ENCODE measurements around the gene NPEPL1. TPM values are rescaled to one million over a fixed set of nuclear protein-coding genes. Genes with fewer than 3 reads are reported as not detected.

The NPEPL1 gene
- total RNA-seq, 1 experiment from 2014 or later, result 31.1 TPM

DNA sequence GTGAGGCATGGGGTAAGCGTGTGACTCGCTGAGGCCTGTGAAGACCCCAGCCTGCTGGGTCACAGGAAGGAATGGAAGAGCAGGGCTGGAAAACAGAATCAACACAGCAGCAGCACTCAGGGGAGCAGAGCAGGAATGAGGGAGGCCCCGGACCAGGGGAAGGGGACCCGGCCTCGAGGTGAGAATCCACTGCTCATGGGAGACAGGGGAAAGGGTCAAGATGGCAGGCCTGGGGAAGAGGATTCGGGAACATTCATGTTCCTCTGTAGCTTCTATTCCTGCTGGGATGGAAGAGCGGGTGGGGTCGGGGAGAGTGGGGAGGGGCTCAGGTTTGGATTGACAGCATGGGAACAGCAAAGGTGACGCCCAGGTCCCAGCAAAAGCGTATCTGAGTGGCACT lies 59.4 kb downstream of the NPEPL1 start:
- Histone ChIP-seq H3K14ac (ENCODE audit: insufficient read depth, low read length) (no peak overlapping the region), H2BK12ac (ENCODE audit: insufficient read length, low read depth, low read length) (no peak overlapping the region), H3K4me1 (ENCODE audit: insufficient read depth, low read length) (peaks cover 15% of the 10 kb centered on the region), H4K20me1 (ENCODE audit: control insufficient read depth, insufficient read depth, insufficient read length) (no peaks in the 10 kb centered on the region), H2AK5ac (ENCODE audit: insufficient read length, low read length) (no peak overlapping the region), H4K5ac (ENCODE audit: insufficient read length, low read depth, low read length) (no peak overlapping the region), H3K18ac (ENCODE audit: insufficient read length, low read depth, low read length) (no peak overlapping the region), H2BK120ac (ENCODE audit: low read depth, low read length, poor library complexity, severe bottlenecking) (no peak overlapping the region), H2BK15ac (ENCODE audit: low read depth, low read length) (no peak overlapping the region), H3T11ph (ENCODE audit: low read length) (no peak overlapping the region), H3K9ac (ENCODE audit: extremely low read depth, insufficient read length, low read length) (no peak overlapping the region), H2BK20ac (ENCODE audit: low read depth, low read length, poor library complexity, severe bottlenecking) (no peak overlapping the region), H3K56ac (ENCODE audit: insufficient read length, low read depth, low read length) (no peak overlapping the region), H3K4me2 (ENCODE audit: insufficient read depth, insufficient read length, low read length) (no peak overlapping the region), H3K9me3 (ENCODE audit: control insufficient read depth, low read depth, low read length) (no peaks in the 10 kb centered on the region), H3K27ac (ENCODE audit: insufficient read length, low read depth, low read length) (no peak overlapping the region), H3K27me3 (ENCODE audit: insufficient read depth, low read length) (no peaks in the 10 kb centered on the region; the same call in 1 of the 2 replicates), H3K79me1 (ENCODE audit: insufficient read depth, low read depth, low read length, poor library complexity, severe bottlenecking) (no peaks in the 10 kb centered on the region), H4K8ac (replicated peaks; ENCODE audit: insufficient read length, low read depth, low read length) (no peak overlapping the region), H3K4ac (ENCODE audit: low read depth, low read length) (no peak overlapping the region), H3K79me2 (ENCODE audit: insufficient read depth, low read length) (no peaks in the 10 kb centered on the region), H2AFZ (ENCODE audit: low read length) (no peak overlapping the region), H4K91ac (ENCODE audit: insufficient read length, low read depth, low read length) (no peak overlapping the region), H3K23me2 (ENCODE audit: insufficient read length, low read depth, low read length, poor library complexity, severe bottlenecking) (no peaks in the 10 kb centered on the region), H3K23ac (ENCODE audit: insufficient read length, low read depth, low read length) (no peak overlapping the region), H2BK5ac (ENCODE audit: insufficient read length, low read length) (no peak overlapping the region)
- TF ChIP-seq, protein P1, sequence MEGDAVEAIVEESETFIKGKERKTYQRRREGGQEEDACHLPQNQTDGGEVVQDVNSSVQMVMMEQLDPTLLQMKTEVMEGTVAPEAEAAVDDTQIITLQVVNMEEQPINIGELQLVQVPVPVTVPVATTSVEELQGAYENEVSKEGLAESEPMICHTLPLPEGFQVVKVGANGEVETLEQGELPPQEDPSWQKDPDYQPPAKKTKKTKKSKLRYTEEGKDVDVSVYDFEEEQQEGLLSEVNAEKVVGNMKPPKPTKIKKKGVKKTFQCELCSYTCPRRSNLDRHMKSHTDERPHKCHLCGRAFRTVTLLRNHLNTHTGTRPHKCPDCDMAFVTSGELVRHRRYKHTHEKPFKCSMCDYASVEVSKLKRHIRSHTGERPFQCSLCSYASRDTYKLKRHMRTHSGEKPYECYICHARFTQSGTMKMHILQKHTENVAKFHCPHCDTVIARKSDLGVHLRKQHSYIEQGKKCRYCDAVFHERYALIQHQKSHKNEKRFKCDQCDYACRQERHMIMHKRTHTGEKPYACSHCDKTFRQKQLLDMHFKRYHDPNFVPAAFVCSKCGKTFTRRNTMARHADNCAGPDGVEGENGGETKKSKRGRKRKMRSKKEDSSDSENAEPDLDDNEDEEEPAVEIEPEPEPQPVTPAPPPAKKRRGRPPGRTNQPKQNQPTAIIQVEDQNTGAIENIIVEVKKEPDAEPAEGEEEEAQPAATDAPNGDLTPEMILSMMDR (conservative IDR thresholded peaks at IDR 0.05), result no peak
- Mint-ChIP-seq H3K4me1 (peaks cover 42 to 54% of the 10 kb centered on the region in 2 experiments), H3K36me3 (ENCODE audit: insufficient read depth in 1 of 3, low read depth in 3 of 3) (peaks cover 0 to 12% (median 3%) of the 10 kb centered on the region in 3 experiments; a peak in 4 of 7 replicates), H3K9me3 (peaks cover 0 to 3% of the 10 kb centered on the region in 2 experiments; a peak in 3 of 5 replicates), H3K27ac (peak overlapping the region in 1 of 3 experiments; percentile 29; a peak in 1 of 7 replicates), H3K27me3 (ENCODE audit: low read depth) (peaks cover 98% of the 10 kb centered on the region), H3K4me3 (no peak overlapping the region)
- no CpG with 5 or more reads among the region's 10 CpGs for WGBS (ENCODE audit: extremely low coverage, insufficient read length, low lambda C conversion rate)
- DNase-seq, result no peak

Data from H9 (cell line).